Measurements from ENCODE around the gene TBX10. TPM values are rescaled to one million over a fixed set of nuclear protein-coding genes. Genes with fewer than 3 reads are reported as not detected.
A peak's percentile ranks its signal among the peaks of the same experiment; 100 is the strongest.

TBX10 gene
- total RNA-seq, 1 donor from 2014 or later, result not detected

- no peak for TF ChIP-seq CTCF (IDR thresholded peaks at IDR 0.05)
- no peak overlapping the region for H3K27ac Mint-ChIP-seq (ENCODE audit: unreplicated experiment)
- peaks cover 3% of the 10 kb centered on the region for H3K27me3 Mint-ChIP-seq (ENCODE audit: unreplicated experiment)
- H3K9me3 Mint-ChIP-seq (ENCODE audit: unreplicated experiment), result no peaks in the 10 kb centered on the region
- DNase-seq (ENCODE audit: extremely low spot score, unreplicated experiment), result no peak
- peaks cover 21% of the 10 kb centered on the region for H3K36me3 Mint-ChIP-seq (ENCODE audit: unreplicated experiment)
- no peak overlapping the region for H3K4me3 Mint-ChIP-seq (ENCODE audit: unreplicated experiment)
- peaks cover 21% of the 10 kb centered on the region for H3K4me1 Mint-ChIP-seq (ENCODE audit: unreplicated experiment)
Observed at GRCh38 chr11:67588136-67588503, 51.4 kb downstream of the TBX10 start.

GRCh38 chr11:67586568-67587250, 52.9 kb downstream of the TBX10 start:
- H3K36me3 Mint-ChIP-seq (ENCODE audit: unreplicated experiment), result peaks cover 21% of the 10 kb centered on the region
- peaks cover 5% of the 10 kb centered on the region for H3K27me3 Mint-ChIP-seq (ENCODE audit: unreplicated experiment)
- no peak for DNase-seq (ENCODE audit: extremely low spot score, unreplicated experiment)
- no peak overlapping the region for H3K4me3 Mint-ChIP-seq (ENCODE audit: unreplicated experiment)
- H3K27ac Mint-ChIP-seq (ENCODE audit: unreplicated experiment), result no peak overlapping the region
- H3K4me1 Mint-ChIP-seq (ENCODE audit: unreplicated experiment), result peaks cover 33% of the 10 kb centered on the region
- H3K9me3 Mint-ChIP-seq (ENCODE audit: unreplicated experiment), result no peaks in the 10 kb centered on the region
- TF ChIP-seq CTCF (IDR thresholded peaks at IDR 0.05), result no peak

- H3K27me3 Mint-ChIP-seq (ENCODE audit: unreplicated experiment), result peaks cover 13% of the 10 kb centered on the region
- H3K27ac Mint-ChIP-seq (ENCODE audit: unreplicated experiment), result no peak overlapping the region
- H3K4me1 Mint-ChIP-seq (ENCODE audit: unreplicated experiment), result peaks cover 37% of the 10 kb centered on the region
- no peak for TF ChIP-seq CTCF (IDR thresholded peaks at IDR 0.05)
- H3K4me3 Mint-ChIP-seq (ENCODE audit: unreplicated experiment), result peak overlapping the region; percentile 26
- no peak for DNase-seq (ENCODE audit: extremely low spot score, unreplicated experiment)
- peaks cover 21% of the 10 kb centered on the region for H3K36me3 Mint-ChIP-seq (ENCODE audit: unreplicated experiment)
- H3K9me3 Mint-ChIP-seq (ENCODE audit: unreplicated experiment), result no peaks in the 10 kb centered on the region
Observed at GRCh38 chr11:67585911-67586310, 53.7 kb downstream of the TBX10 start.

- Mint-ChIP-seq H3K27ac (ENCODE audit: unreplicated experiment) (peak overlapping the region; percentile 90), H3K36me3 (ENCODE audit: unreplicated experiment) (peaks cover 21% of the 10 kb centered on the region), H3K9me3 (ENCODE audit: unreplicated experiment) (no peaks in the 10 kb centered on the region), H3K4me3 (ENCODE audit: unreplicated experiment) (peak overlapping the region; percentile 86), H3K4me1 (ENCODE audit: unreplicated experiment) (peaks cover 37% of the 10 kb centered on the region), H3K27me3 (ENCODE audit: unreplicated experiment) (peaks cover 20% of the 10 kb centered on the region)
- no peak for DNase-seq (ENCODE audit: extremely low spot score, unreplicated experiment)
- no peak for TF ChIP-seq CTCF (IDR thresholded peaks at IDR 0.05)
Observed at GRCh38 chr11:67584881-67585873, 54.4 kb downstream of the TBX10 start.

Measured in osteocyte (in vitro differentiated cells).